ENCODE data around the gene PLCB1. TPM values are rescaled to one million over a fixed set of nuclear protein-coding genes. Genes with fewer than 3 reads are reported as not detected.

PLCB1 gene
- polyA plus RNA-seq, 1 experiment: 13.5 TPM

DNA sequence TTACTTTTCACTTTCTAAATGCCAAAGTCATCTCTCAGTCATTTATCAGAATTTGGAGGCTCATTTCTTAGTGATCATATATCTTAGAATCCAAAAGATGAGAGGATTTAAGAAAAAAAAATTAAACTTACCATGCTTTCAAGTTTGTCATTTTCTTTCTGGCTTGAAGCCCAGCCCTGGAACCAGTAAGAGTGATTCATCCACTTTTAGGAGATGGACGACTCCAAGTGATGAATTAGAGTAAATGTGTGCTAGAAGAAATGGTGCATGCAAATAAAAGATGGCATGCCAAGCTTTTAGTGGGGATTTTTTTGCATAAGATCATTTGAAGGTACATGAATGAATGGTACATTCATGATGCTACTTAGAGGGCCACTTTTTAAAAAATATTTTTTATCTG lies 20.1 kb downstream of the PLCB1 start:
- POLR2A ChIA-PET: no interaction called here
- no peak for DNase-seq (ENCODE audit: low read depth)
- Histone ChIP-seq H3K4me3 (ENCODE audit: low read depth, low read length) (no peak overlapping the region), H3K36me3 (ENCODE audit: control insufficient read depth, insufficient read depth, low read length) (no peaks in the 10 kb centered on the region), H3K27me3 (ENCODE audit: control insufficient read depth, insufficient read depth, low read length) (no peaks in the 10 kb centered on the region)
- TF ChIP-seq, protein P1, sequence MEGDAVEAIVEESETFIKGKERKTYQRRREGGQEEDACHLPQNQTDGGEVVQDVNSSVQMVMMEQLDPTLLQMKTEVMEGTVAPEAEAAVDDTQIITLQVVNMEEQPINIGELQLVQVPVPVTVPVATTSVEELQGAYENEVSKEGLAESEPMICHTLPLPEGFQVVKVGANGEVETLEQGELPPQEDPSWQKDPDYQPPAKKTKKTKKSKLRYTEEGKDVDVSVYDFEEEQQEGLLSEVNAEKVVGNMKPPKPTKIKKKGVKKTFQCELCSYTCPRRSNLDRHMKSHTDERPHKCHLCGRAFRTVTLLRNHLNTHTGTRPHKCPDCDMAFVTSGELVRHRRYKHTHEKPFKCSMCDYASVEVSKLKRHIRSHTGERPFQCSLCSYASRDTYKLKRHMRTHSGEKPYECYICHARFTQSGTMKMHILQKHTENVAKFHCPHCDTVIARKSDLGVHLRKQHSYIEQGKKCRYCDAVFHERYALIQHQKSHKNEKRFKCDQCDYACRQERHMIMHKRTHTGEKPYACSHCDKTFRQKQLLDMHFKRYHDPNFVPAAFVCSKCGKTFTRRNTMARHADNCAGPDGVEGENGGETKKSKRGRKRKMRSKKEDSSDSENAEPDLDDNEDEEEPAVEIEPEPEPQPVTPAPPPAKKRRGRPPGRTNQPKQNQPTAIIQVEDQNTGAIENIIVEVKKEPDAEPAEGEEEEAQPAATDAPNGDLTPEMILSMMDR (IDR thresholded peaks at IDR 0.05; ENCODE audit: insufficient read depth, low read depth, low read length): no peak
- CTCF ChIA-PET: interaction anchor here (0.7 kb wide), 1 partner anchor 568 kb away, joined by 6 read pairs; no protein-coding TSS in a partner anchor

DNA sequence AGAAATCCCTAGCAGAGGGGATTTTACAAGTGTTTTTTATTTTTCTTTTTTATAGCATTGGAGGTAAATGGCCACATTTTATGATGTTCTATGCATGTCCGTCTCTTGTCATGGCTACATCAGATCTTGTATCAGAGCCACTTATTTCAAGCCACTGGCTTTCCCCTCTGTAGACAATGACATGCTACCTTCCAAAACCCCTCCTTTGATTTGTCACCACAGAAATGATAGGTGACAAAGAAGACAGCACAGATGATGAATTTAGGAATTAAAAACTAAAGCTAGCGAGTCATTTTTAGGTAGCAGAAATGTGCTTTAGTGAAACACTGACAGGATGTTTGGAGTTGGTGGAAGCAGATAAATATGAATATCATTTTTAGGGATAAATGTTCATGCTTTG lies 20.8 kb downstream of the PLCB1 start:
- ChIA-PET CTCF (interaction anchor here (0.7 kb wide), 1 partner anchor 567 kb away, joined by 6 read pairs; no protein-coding TSS in a partner anchor), POLR2A (interaction anchor here (0.6 kb wide), 1 partner anchor 1228 kb away, joined by 5 read pairs; no protein-coding TSS in a partner anchor)
- DNase-seq (ENCODE audit: low read depth): no peak
- TF ChIP-seq, protein P1 (IDR thresholded peaks at IDR 0.05; ENCODE audit: insufficient read depth, low read depth, low read length): no peak
- Histone ChIP-seq H3K27me3 (ENCODE audit: control insufficient read depth, insufficient read depth, low read length) (no peaks in the 10 kb centered on the region), H3K4me3 (ENCODE audit: low read depth, low read length) (no peak overlapping the region), H3K36me3 (ENCODE audit: control insufficient read depth, insufficient read depth, low read length) (no peaks in the 10 kb centered on the region)

DNA sequence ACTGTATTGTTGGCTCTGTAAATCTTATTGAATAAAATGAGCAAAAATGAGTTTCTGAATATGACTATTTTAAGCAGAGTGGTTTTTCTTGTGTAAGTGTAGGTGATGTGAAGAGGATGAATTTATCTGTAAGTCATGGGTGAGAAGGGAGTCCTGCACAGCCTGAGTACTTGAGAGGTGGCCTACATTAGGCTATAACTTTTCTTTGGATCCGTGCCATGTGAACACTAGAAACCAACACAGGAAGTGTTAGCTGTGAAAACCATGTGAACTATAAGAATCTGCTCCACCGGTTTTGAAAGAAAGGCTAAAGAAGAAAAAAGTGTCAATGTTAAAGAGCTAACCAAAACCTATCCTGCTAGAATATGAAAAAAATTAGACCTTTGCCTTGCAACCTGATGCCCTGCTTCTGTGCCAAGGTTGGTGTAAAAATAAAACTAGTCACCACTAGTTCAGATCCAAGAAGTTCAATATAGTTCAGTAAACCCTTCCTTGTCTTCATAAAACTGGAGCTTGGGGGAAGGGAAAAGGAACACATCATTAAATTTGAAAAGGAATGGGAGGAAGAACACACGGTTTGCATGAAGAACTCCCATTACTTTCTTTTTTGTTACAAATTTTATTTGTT lies 21.3 kb downstream of the PLCB1 start:
- H3K27me3 ChIP-seq (ENCODE audit: control insufficient read depth, insufficient read depth, low read length): no peaks in the 10 kb centered on the region
- no peak for DNase-seq (ENCODE audit: low read depth)
- ChIA-PET CTCF (interaction anchor here (1.1 kb wide), 1 partner anchor 18 kb away, joined by 3 read pairs; no protein-coding TSS in a partner anchor), POLR2A (interaction anchor here (0.6 kb wide), 1 partner anchor 1229 kb away, joined by 5 read pairs; no protein-coding TSS in a partner anchor)
- TF ChIP-seq, protein P1 (IDR thresholded peaks at IDR 0.05; ENCODE audit: insufficient read depth, low read depth, low read length): no peak
- no peaks in the 10 kb centered on the region for H3K36me3 ChIP-seq (ENCODE audit: control insufficient read depth, insufficient read depth, low read length)
- H3K4me3 ChIP-seq (ENCODE audit: low read depth, low read length): no peak overlapping the region

DNA sequence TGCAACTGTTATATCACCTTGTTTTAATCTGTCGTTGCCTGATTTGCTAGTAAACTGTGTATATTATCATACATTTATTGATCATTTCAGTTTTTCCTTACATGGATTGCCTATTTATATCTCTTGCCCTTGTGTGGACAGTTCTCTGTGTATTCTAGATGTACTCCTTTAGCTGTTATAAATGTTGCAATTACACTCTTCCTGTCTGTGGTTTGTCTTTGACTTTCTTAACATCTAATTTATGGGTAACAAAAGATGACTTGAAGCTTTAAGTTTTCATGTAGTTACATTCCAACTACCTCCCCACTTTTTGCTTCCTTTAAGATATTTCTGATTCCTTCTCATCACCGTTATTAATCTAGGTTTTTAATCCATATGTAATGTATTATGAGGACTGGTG lies 22.6 kb downstream of the PLCB1 start:
- no peaks in the 10 kb centered on the region for H3K27me3 ChIP-seq (ENCODE audit: control insufficient read depth, insufficient read depth, low read length)
- no peak overlapping the region for H3K4me3 ChIP-seq (ENCODE audit: low read depth, low read length)
- CTCF ChIA-PET: no interaction called here
- POLR2A ChIA-PET: no interaction called here
- no peak for DNase-seq (ENCODE audit: low read depth)
- no peaks in the 10 kb centered on the region for H3K36me3 ChIP-seq (ENCODE audit: control insufficient read depth, insufficient read depth, low read length)
- TF ChIP-seq, protein P1 (IDR thresholded peaks at IDR 0.05; ENCODE audit: insufficient read depth, low read depth, low read length): no peak

DNA sequence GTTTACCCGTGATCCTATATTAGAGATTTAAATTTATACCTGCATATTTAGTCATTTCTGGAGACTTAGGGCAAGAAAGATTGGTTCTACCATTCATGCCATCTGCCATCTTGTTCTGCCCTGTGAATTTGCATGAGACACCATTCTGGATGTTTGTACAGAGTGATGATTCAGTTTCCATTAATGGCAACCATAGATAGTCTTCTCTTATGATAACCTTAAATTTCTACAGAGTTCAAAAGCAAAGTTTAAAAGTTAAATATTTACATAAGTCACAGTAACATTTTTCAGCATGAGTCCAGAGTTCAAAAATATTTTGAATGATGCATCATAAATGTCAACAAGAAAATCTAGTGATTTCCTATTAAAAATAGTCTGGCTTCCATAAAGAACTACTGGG lies 23.2 kb downstream of the PLCB1 start:
- ChIA-PET CTCF (no interaction called here), POLR2A (no interaction called here)
- DNase-seq (ENCODE audit: low read depth): no peak
- H3K4me3 ChIP-seq (ENCODE audit: low read depth, low read length): no peak overlapping the region
- H3K27me3 ChIP-seq (ENCODE audit: control insufficient read depth, insufficient read depth, low read length): no peaks in the 10 kb centered on the region
- TF ChIP-seq, protein P1 (IDR thresholded peaks at IDR 0.05; ENCODE audit: insufficient read depth, low read depth, low read length): no peak
- H3K36me3 ChIP-seq (ENCODE audit: control insufficient read depth, insufficient read depth, low read length): no peaks in the 10 kb centered on the region

All from BJ (cell line).